Kidney (tissue), 14 donors: ENCODE results near the gene PRRC2C. TPM values are rescaled to one million over a fixed set of nuclear protein-coding genes. Genes with fewer than 3 reads are reported as not detected.
A peak's percentile ranks its signal among the peaks of the same experiment; 100 is the strongest.
"Not testable (repeated sequence)": the region's sequence is repeated elsewhere in the genome, so short reads cannot be mapped to it uniquely, and the experiment has no call there.

ENCODE experiments used
- DNase-seq, 5 donors: peaks; one replicate each; pipeline ENCODE4 v3.0.0-alpha.2; 2013 to 2020
- FAIRE-seq: peaks from 2 replicates; lab custom pipeline; 2012; peaks lifted over from hg19 to GRCh38; lab: Jason Lieb, UNC
- H3K27ac ChIP-seq, 2 donors: one replicate each; pipeline ENCODE4 v1.7.0; 2013; ENCODE audit warnings: low read depth in 2 of 2, low read length in 2 of 2, inconsistent platforms in 1 of 2
- H3K27me3 ChIP-seq: one replicate; pipeline ENCODE4 v1.7.1; 2013; ENCODE audit warnings: low read length, inconsistent platforms; ENCODE audit not compliant: control insufficient read depth, insufficient read depth
- H3K36me3 ChIP-seq, 3 donors: one replicate each; pipeline versions ENCODE4 v1.7.0 to v1.7.1; 2013; ENCODE audit warnings: low read length in 3 of 3, control low read depth in 1 of 3, inconsistent platforms in 1 of 3; ENCODE audit not compliant: insufficient read depth in 3 of 3, control insufficient read depth in 2 of 3
- H3K4me1 ChIP-seq, 3 donors: one replicate each; pipeline versions ENCODE4 v1.7.0 to v1.7.1; 2013; ENCODE audit warnings: low read length in 3 of 3, inconsistent platforms in 1 of 3, low read depth in 1 of 3; ENCODE audit not compliant: control insufficient read depth in 2 of 3, insufficient read depth in 2 of 3
- H3K4me3 ChIP-seq, 3 donors: one replicate each; pipeline versions ENCODE4 v1.7.0 to v1.8.1; 2013; ENCODE audit warnings: low read length in 3 of 3, control low read depth in 1 of 3, inconsistent platforms in 1 of 3
- H3K9ac ChIP-seq, 3 donors: one replicate each; pipeline versions ENCODE4 v1.7.0 to v1.7.1; 2013; ENCODE audit warnings: low read length in 3 of 3, control low read depth in 1 of 3, inconsistent platforms in 1 of 3
- H3K9me3 ChIP-seq, 3 donors: one replicate each; pipeline versions ENCODE4 v1.7.0 to v1.7.1; 2013; ENCODE audit warnings: low read length in 3 of 3, control low read depth in 1 of 3, inconsistent platforms in 1 of 3; ENCODE audit not compliant: control insufficient read depth in 2 of 3, insufficient read depth in 1 of 3
- CTCF ChIP-seq: IDR thresholded peaks from 3 replicates; pipeline ENCODE4 v1.5.1; 2012; ENCODE audit warnings: mild to moderate bottlenecking, moderate library complexity, borderline replicate concordance; ENCODE audit not compliant: insufficient read depth; ENCODE audit errors: extremely low read depth
- intact Hi-C: fragments of 100-400 bp; cut with DNase I; formaldehyde crosslinking; loops from one replicate; pipeline ENCODE4 v1.11.1; 2022
- polyA plus RNA-seq: library from polyadenylated mRNA; stranded (reverse); fragments of 350-450 nt; fragmentation: Illumina TruSeq; extraction: RNeasy Lipid Tissue Mini Kit (QIAGEN cat#74804); gene quantifications from one replicate; pipeline ENCODE4 v1.2.3, GENCODE V29; 2014; ENCODE audit warnings: low read depth, low replicate concordance; ENCODE audit not compliant: insufficient read depth
- total RNA-seq: library from RNA; stranded (reverse); fragmentation: NEBNext Ultra II Directional; extraction: Animal tissue kit (Norgen Biotek cat#: 25700); gene quantifications from one replicate; pipeline ENCODE4 v1.2.1, GENCODE V29; 2021
- donor health status: control.
- donor health status: control.
- donor health status: control.
- donor health status: control.
- donor health status: control.
- donor health status: DM: yes; HTN: yes; CAD: no.
- donor health status: Normal renal cell carcinoma (clear cell type).

PRRC2C gene
- total and polyA plus RNA-seq, 2 donors from 2014 or later, result 28.1 to 152 TPM

GRCh38 chr1:171606402-171606941, 121.1 kb downstream of the PRRC2C start:
- TF ChIP-seq CTCF, result no peak
- H3K4me3 ChIP-seq, result no peak overlapping the region
- H3K36me3 ChIP-seq, result no peaks in the 10 kb centered on the region
- DNase-seq, result no peak
- H3K27ac ChIP-seq, result peak overlapping the region; percentile 51 to 54
- no peak overlapping the region for H3K9ac ChIP-seq
- H3K27me3 ChIP-seq, result no peaks in the 10 kb centered on the region
- H3K9me3 ChIP-seq, result no peaks in the 10 kb centered on the region
- intact Hi-C loops, result no loop called here
- no peak for FAIRE-seq
- H3K4me1 ChIP-seq, result no peaks in the 10 kb centered on the region

DNA sequence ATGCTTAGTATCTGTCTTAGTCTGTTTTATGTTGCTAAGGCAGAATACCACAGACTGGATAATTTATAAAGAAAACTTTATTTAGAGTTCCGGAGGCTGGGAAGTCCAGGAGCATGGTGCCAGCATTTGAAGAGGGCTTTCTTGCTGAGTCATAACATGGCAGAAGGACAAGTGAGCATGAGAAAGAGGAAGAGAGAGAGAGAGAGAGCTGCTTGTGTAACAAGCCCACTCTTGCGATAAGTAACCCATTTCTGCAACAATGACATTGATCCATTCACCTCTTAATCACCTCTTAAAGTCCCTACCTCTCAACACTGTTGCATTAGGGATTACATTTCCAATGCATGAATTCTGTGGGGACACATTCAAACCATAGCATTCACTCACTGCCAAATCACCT, 125.1 kb downstream of the PRRC2C start:
- no peaks in the 10 kb centered on the region for H3K27me3 ChIP-seq
- no peak for DNase-seq
- FAIRE-seq, result no peak
- H3K27ac ChIP-seq, result no peak overlapping the region
- no peak overlapping the region for H3K4me3 ChIP-seq
- no peaks in the 10 kb centered on the region for H3K9me3 ChIP-seq
- H3K9ac ChIP-seq, result no peak overlapping the region
- H3K4me1 ChIP-seq, result no peaks in the 10 kb centered on the region
- H3K36me3 ChIP-seq, result no peaks in the 10 kb centered on the region
- intact Hi-C loops, result no loop called here
- TF ChIP-seq CTCF, result no peak

- FAIRE-seq (no peak), DNase-seq (no peak)
- no peak for TF ChIP-seq CTCF
- no peak overlapping the region for H3K4me3 ChIP-seq
- no peaks in the 10 kb centered on the region for H3K27me3 ChIP-seq
- no peaks in the 10 kb centered on the region for H3K36me3 ChIP-seq
- H3K4me1 ChIP-seq, result no peaks in the 10 kb centered on the region
- intact Hi-C loops, result no loop called here
- H3K9me3 ChIP-seq, result no peaks in the 10 kb centered on the region
- no peak overlapping the region for H3K9ac ChIP-seq
- no peak overlapping the region for H3K27ac ChIP-seq
Observed at GRCh38 chr1:171611306-171611705, 126.0 kb downstream of the PRRC2C start.

- Histone ChIP-seq H3K36me3 (no peaks in the 10 kb centered on the region), H3K27ac (no peak overlapping the region), H3K4me1 (no peaks in the 10 kb centered on the region), H3K9me3 (no peaks in the 10 kb centered on the region), H3K27me3 (no peaks in the 10 kb centered on the region), H3K9ac (no peak overlapping the region), H3K4me3 (no peak overlapping the region)
- DNase-seq (no peak), FAIRE-seq (no peak)
- TF ChIP-seq CTCF, result no peak
- intact Hi-C loops, result no loop called here
Observed at GRCh38 chr1:171613282-171613681, 128.0 kb downstream of the PRRC2C start.

DNA sequence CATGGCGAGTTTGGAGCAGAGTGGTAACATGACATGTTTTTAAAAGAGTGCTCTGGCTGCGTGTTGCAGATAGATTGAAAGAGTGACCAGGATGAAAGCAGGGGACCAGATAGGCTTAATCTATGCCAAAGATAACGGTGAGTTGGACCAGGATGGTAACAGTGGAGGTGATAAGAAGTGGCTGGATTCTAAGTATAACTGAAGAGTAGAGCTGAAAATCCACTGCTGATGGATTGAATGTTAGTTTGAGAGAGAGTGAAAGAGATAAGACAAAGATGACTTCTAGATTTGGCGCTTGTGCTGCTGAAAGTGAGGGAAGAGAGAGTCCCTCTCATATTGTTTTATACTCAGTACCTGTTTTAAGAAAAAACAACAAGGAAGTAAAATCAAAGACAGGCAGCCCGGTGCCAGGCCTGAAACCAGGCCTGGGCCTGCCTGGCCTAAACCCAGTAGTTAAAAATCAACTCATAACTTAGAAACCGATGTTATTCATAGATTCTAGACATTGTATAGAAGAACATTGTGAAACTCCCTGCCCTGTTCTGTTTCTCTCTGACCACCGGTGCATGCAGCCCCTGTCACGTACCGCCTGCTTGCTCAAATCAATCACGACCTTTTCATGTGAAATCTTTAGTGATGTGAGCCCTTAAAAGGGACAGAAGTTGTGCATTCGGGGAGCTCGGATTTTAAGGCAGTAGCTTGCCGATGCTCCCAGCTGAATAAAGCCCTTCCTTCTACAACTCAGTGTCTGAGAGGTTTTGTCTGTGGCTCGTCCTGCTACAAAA, 130.0 kb downstream of the PRRC2C start:
- DNase-seq, H3K9me3 ChIP-seq, H3K36me3 ChIP-seq, H3K9ac ChIP-seq, H3K4me3 ChIP-seq, intact Hi-C loops, FAIRE-seq, H3K4me1 ChIP-seq, H3K27me3 ChIP-seq: not testable (repeated sequence)
- peak overlapping the region in 1 of 2 donors; percentile 38 for H3K27ac ChIP-seq
